Suprapubic skin (tissue), 4 donors: ENCODE measurements around the gene SLC4A1. TPM values are rescaled to one million over a fixed set of nuclear protein-coding genes. Genes with fewer than 3 reads are reported as not detected.

Experiments used
- DNase-seq, 2 donors: peaks; one replicate each; pipeline ENCODE4 v3.0.0-alpha.2; 2019; ENCODE audit warnings: low spot score in 2 of 2
- H3K27ac ChIP-seq: fragments of 200-600 bp; sonication (generic); one replicate; pipeline ENCODE4 v1.5.1; 2019
- H3K27me3 ChIP-seq: fragments of 200-600 bp; sonication (generic); one replicate; pipeline ENCODE4 v1.5.1; 2019
- H3K36me3 ChIP-seq: fragments of 200-600 bp; sonication (generic); one replicate; pipeline ENCODE4 v1.5.1; 2019
- H3K4me1 ChIP-seq: fragments of 200-600 bp; sonication (generic); one replicate; pipeline ENCODE4 v1.5.1; 2019
- H3K4me3 ChIP-seq: fragments of 200-600 bp; sonication (generic); one replicate; pipeline ENCODE4 v1.5.1; 2019; ENCODE audit warnings: mild to moderate bottlenecking
- H3K9me3 ChIP-seq: fragments of 200-600 bp; sonication (generic); one replicate; pipeline ENCODE4 v1.5.1; 2019
- CTCF ChIP-seq, 2 donors: fragments of 200-600 bp in 1 of 2; fragments of 450-650 bp in 1 of 2; sonication (generic) in 1 of 2; IDR thresholded peaks; one replicate each; pipeline ENCODE4 v1.5.1; 2016 to 2019; ENCODE audit warnings: antibody characterized with exemption in 2 of 2, mild to moderate bottlenecking in 1 of 2, moderate library complexity in 1 of 2
- EP300 ChIP-seq: sonication (generic); formaldehyde crosslinking; IDR thresholded peaks from one replicate; pipeline ENCODE4 v1.6.1; 2017; ENCODE audit warnings: antibody characterized with exemption
- POLR2A ChIP-seq, 2 donors: fragments of 450-650 bp; IDR thresholded peaks; one replicate each; pipeline ENCODE4 v1.6.1; 2017; ENCODE audit warnings: antibody characterized with exemption in 2 of 2, mild to moderate bottlenecking in 2 of 2, moderate library complexity in 2 of 2
- POLR2AphosphoS5 ChIP-seq, 3 donors: sonication (generic); formaldehyde crosslinking; IDR thresholded peaks; one replicate each; pipeline ENCODE4 v1.6.1; 2017; ENCODE audit warnings: antibody characterized with exemption in 3 of 3
- WGBS: methylation state at CpG from one replicate; pipeline ENCODE4 v1.1.5; 2018; 5-methylcytosine and 5-hydroxymethylcytosine counted together
- total RNA-seq, 4 donors: library from RNA; depleted of rRNA; stranded (reverse); fragments of >200 nt; gene quantifications; one replicate each; pipeline ENCODE4 v1.1.0, GENCODE V29; 2016

The SLC4A1 gene
- total RNA-seq, 4 donors from 2014 or later = 0.08 to 0.17 (median 0.10) TPM; not detected in 1

GRCh38 chr17:44293509-44294226 lies 25.7 kb upstream of the SLC4A1 start:
- Histone ChIP-seq H3K27me3 (no peaks in the 10 kb centered on the region), H3K27ac (no peak overlapping the region), H3K4me3 (no peak overlapping the region), H3K9me3 (no peaks in the 10 kb centered on the region), H3K4me1 (no peaks in the 10 kb centered on the region), H3K36me3 (no peaks in the 10 kb centered on the region)
- TF ChIP-seq EP300 = no peak
- no peak for TF ChIP-seq POLR2AphosphoS5 (IDR thresholded peaks at IDR 0.05)
- no peak for TF ChIP-seq POLR2A (IDR thresholded peaks at IDR 0.05)
- no peak for TF ChIP-seq CTCF (IDR thresholded peaks at IDR 0.05)
- WGBS = 91% methylated on average over 9 of the region's 9 CpGs
- no peak for DNase-seq

GRCh38 chr17:44287651-44288050 lies 19.7 kb upstream of the SLC4A1 start:
- Histone ChIP-seq H3K36me3 (no peaks in the 10 kb centered on the region), H3K4me3 (no peak overlapping the region), H3K9me3 (no peaks in the 10 kb centered on the region), H3K27me3 (no peaks in the 10 kb centered on the region), H3K4me1 (no peaks in the 10 kb centered on the region), H3K27ac (no peak overlapping the region)
- 75% methylated on average over 8 of the region's 8 CpGs for WGBS
- no peak for DNase-seq
- no peak for TF ChIP-seq POLR2A (IDR thresholded peaks at IDR 0.05)
- TF ChIP-seq CTCF (IDR thresholded peaks at IDR 0.05) = no peak
- TF ChIP-seq POLR2AphosphoS5 (IDR thresholded peaks at IDR 0.05) = no peak

GRCh38 chr17:44284024-44284400 lies 16.1 kb upstream of the SLC4A1 start:
- no peak for TF ChIP-seq POLR2A (IDR thresholded peaks at IDR 0.05)
- no peak for TF ChIP-seq EP300
- TF ChIP-seq CTCF (IDR thresholded peaks at IDR 0.05) = no peak
- no peak for TF ChIP-seq POLR2AphosphoS5 (IDR thresholded peaks at IDR 0.05)
- Histone ChIP-seq H3K9me3 (no peaks in the 10 kb centered on the region), H3K4me3 (no peak overlapping the region), H3K36me3 (no peaks in the 10 kb centered on the region), H3K27me3 (no peaks in the 10 kb centered on the region), H3K27ac (no peak overlapping the region), H3K4me1 (peaks cover 11% of the 10 kb centered on the region)
- 81% methylated on average over 4 of the region's 4 CpGs for WGBS
- no peak for DNase-seq

GRCh38 chr17:44283344-44284023 lies 15.5 kb upstream of the SLC4A1 start:
- no peak for DNase-seq
- no peak overlapping the region for H3K4me3 ChIP-seq
- H3K27ac ChIP-seq = no peak overlapping the region
- TF ChIP-seq POLR2A (IDR thresholded peaks at IDR 0.05) = no peak
- no peak for TF ChIP-seq CTCF (IDR thresholded peaks at IDR 0.05)
- no peak for TF ChIP-seq EP300
- TF ChIP-seq POLR2AphosphoS5 (IDR thresholded peaks at IDR 0.05) = no peak
- H3K36me3 ChIP-seq = no peaks in the 10 kb centered on the region
- WGBS = 95% methylated on average over 6 of the region's 8 CpGs
- peaks cover 11% of the 10 kb centered on the region for H3K4me1 ChIP-seq
- no peaks in the 10 kb centered on the region for H3K9me3 ChIP-seq
- no peaks in the 10 kb centered on the region for H3K27me3 ChIP-seq

GRCh38 chr17:44282264-44282663 lies 14.3 kb upstream of the SLC4A1 start:
- WGBS = 86% methylated on average over 3 of the region's 3 CpGs
- peaks cover 11% of the 10 kb centered on the region for H3K4me1 ChIP-seq
- TF ChIP-seq POLR2AphosphoS5 (IDR thresholded peaks at IDR 0.05) = no peak
- TF ChIP-seq CTCF (IDR thresholded peaks at IDR 0.05) = no peak
- no peak for TF ChIP-seq POLR2A (IDR thresholded peaks at IDR 0.05)
- no peak for TF ChIP-seq EP300
- no peaks in the 10 kb centered on the region for H3K9me3 ChIP-seq
- H3K36me3 ChIP-seq = no peaks in the 10 kb centered on the region
- no peak overlapping the region for H3K27ac ChIP-seq
- no peak for DNase-seq
- H3K27me3 ChIP-seq = no peaks in the 10 kb centered on the region
- no peak overlapping the region for H3K4me3 ChIP-seq
